Activated T-cell treated with anti-CD3 and anti-CD28 coated beads, Interleukin-2, amount 50 U/mL, for 72 hours (primary cell): ENCODE results near the gene TSC1. TPM values are rescaled to one million over a fixed set of nuclear protein-coding genes. Genes with fewer than 3 reads are reported as not detected.

Experiments used
- ATAC-seq, 2 donors: fragments of 150-1000 bp; cut with Tn5 transposase; replicated peaks in 1 of 2; 2 replicates each; pipeline ENCODE4 v1.10.0; 2021; ENCODE audit warnings: moderate library complexity in 2 of 2, mild to moderate bottlenecking in 1 of 2
- DNase-seq, 2 donors: peaks; one replicate each; pipeline ENCODE4 v3.0.0; 2021 to 2022; ENCODE audit warnings: mixed read lengths in 1 of 2
- H3K27ac Mint-ChIP-seq: one replicate; pipeline ENCODE4 v1.8.0; 2022; ENCODE audit warnings: mild to moderate bottlenecking, moderate library complexity, mixed read lengths
- H3K27me3 Mint-ChIP-seq: one replicate; pipeline ENCODE4 v1.8.0; 2022; ENCODE audit warnings: low read depth, mixed read lengths
- H3K36me3 Mint-ChIP-seq, 2 donors: one replicate each; pipeline ENCODE4 v1.8.0; 2022; ENCODE audit warnings: mixed read lengths in 2 of 2, mild to moderate bottlenecking in 1 of 2; ENCODE audit not compliant: insufficient read depth in 2 of 2
- H3K4me1 Mint-ChIP-seq: one replicate; pipeline ENCODE4 v1.8.0; 2022; ENCODE audit warnings: low read depth, mixed read lengths
- H3K4me3 Mint-ChIP-seq, 2 donors: one replicate each; pipeline ENCODE4 v1.8.0; 2022; ENCODE audit warnings: mild to moderate bottlenecking in 2 of 2, mixed read lengths in 2 of 2, moderate library complexity in 2 of 2
- H3K9me3 Mint-ChIP-seq, 2 donors: one replicate each; pipeline ENCODE4 v1.8.0; 2022; ENCODE audit warnings: mixed read lengths in 2 of 2
- total RNA-seq, 2 donors: library from RNA; stranded (reverse); gene quantifications; one replicate each; pipeline ENCODE4 v1.2.3, GENCODE V29; 2022

TSC1 gene
- total RNA-seq, 2 donors from 2014 or later = 28.8 to 30.2 TPM

DNA sequence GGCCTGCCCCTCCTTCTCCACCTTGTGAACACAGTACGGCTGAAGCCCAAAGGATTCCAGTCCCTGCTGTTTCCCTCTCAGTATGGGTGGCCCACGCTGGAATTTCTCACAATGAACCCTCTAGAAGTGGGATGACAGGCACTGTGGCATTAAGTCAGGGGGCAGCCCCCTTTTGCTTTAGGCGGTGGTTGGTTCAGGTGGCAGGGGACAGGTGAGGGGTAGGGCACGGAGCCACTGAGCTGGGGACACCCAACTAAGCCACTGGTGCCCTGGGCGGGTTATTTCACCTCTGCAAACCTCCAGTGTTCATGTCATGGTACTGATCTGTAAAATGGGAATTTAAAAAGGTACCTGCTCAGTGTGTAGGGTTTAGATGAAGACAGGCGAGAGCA lies 58.1 kb downstream of the TSC1 start:
- H3K27ac Mint-ChIP-seq = no peak overlapping the region
- ATAC-seq = no peak
- no peaks in the 10 kb centered on the region for H3K36me3 Mint-ChIP-seq

DNA sequence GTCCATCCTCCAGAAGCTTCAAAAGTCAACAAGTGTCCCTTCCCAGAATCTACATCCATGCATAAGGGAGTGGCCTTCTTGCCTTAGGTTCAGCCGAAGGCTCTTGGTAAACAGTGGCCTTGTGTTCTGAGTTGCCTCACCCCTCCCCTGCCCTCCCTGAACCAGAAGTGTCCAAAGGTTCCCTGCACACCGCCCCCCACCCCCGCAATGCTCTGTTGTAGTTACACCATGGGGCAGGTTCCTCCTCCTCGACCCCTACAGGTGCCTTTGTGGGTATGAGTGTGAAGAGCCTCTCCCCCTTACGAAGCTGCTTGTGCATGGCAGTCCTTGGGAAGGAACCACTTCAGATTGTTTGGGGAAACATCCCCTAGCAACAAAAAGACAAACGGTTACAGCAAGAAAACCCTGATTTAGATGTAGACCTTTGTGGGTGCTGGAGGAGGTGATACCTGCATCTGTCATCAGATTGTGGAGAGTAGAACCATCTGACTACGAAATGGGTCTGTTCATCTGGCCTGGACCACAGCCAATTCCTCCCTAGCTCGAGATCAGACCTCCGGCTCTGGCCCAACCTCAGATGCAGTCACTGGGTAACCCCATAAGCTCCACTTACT lies 58.6 kb downstream of the TSC1 start:
- no peak overlapping the region for H3K4me3 Mint-ChIP-seq
- peak; percentile 29 to 34 for ATAC-seq
- DNase-seq = no peak
- no peaks in the 10 kb centered on the region for H3K27me3 Mint-ChIP-seq
- no peak overlapping the region for H3K27ac Mint-ChIP-seq
- no peaks in the 10 kb centered on the region for H3K36me3 Mint-ChIP-seq
- H3K9me3 Mint-ChIP-seq = no peaks in the 10 kb centered on the region
- peaks cover 18% of the 10 kb centered on the region for H3K4me1 Mint-ChIP-seq

More for the DNA sequence above, 58.1 kb downstream of the TSC1 start:
- Mint-ChIP-seq H3K27me3 (no peaks in the 10 kb centered on the region), H3K4me1 (peaks cover 18% of the 10 kb centered on the region), H3K4me3 (no peak overlapping the region), H3K9me3 (no peaks in the 10 kb centered on the region)
- DNase-seq = no peak

DNA sequence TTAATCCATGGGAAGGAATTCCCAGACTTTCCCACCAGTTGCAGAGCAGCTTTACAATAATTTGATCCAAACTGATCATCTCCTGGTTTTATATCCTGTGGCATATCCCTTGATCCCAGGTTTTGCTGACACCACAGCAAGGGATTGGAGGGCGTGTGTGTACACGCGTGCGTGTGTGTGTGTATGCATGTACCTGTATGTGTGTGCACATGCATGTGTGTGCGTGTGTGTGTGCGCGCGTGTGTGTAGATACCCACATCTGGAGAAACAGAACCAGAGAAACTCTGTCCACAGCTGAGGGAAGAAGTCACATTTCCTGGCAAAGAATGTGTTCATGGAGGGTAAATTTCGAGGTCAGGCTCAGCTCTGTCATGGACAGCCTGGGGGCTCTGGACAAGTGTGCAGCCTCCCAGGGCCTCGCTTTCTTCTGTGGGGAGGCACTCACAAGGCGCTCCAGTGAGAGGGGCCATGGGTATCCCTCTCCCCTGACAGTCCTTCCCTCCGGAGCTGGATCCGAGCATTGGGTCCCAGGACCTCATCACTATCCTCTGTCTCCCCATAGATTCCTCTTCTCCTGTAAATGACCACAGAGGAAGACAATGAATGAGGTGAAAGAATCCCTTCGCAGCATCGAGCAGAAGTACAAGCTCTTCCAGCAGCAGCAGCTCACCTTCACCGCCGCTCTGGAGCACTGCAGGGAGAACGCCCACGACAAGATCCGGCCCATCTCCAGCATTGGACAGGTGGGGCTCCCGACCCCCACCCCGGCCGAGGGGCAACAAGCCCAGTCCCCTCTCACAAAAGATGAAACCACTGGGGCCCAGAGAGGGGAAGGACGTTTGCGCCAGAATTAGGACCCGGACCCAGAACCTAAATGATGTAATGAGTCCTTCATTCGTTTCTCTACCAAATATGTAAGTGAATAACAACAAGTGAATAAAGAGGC lies 60.8 kb downstream of the TSC1 start:
- no peak for DNase-seq
- Mint-ChIP-seq H3K27ac (no peak overlapping the region), H3K27me3 (no peaks in the 10 kb centered on the region), H3K4me1 (peaks cover 32% of the 10 kb centered on the region), H3K4me3 (no peak overlapping the region), H3K9me3 (no peaks in the 10 kb centered on the region), H3K36me3 (no peaks in the 10 kb centered on the region)
- no peak for ATAC-seq

GRCh38 chr9:132882616-132883015 lies 61.8 kb downstream of the TSC1 start:
- ATAC-seq (no peak), DNase-seq (no peak)
- Mint-ChIP-seq H3K9me3 (no peaks in the 10 kb centered on the region), H3K36me3 (no peaks in the 10 kb centered on the region), H3K4me3 (no peak overlapping the region), H3K4me1 (peaks cover 30% of the 10 kb centered on the region), H3K27me3 (no peaks in the 10 kb centered on the region), H3K27ac (no peak overlapping the region)

DNA sequence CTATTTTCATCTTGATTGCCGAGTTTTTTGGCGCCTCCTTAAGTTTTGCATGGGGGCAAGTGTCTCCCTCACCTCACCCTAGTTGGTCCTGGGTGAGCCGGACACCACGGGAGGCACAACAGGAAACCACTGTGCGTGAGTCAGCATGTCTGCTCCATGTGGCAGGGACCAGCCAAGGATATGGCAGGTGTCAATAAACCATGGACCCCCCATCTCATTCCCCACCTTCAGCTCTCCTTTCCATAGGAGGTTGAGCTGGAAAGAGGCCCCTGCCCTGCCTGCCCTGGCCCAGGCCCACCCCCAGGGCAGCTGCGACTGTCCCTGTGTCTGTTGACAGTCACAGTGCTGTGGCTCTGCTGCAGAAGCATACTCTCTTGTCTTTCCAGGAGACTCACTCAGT lies 62.6 kb downstream of the TSC1 start:
- Mint-ChIP-seq H3K4me1 (peaks cover 30% of the 10 kb centered on the region), H3K27me3 (no peaks in the 10 kb centered on the region), H3K9me3 (no peaks in the 10 kb centered on the region), H3K4me3 (no peak overlapping the region), H3K36me3 (no peaks in the 10 kb centered on the region), H3K27ac (no peak overlapping the region)
- no peak for ATAC-seq
- DNase-seq = no peak

DNA sequence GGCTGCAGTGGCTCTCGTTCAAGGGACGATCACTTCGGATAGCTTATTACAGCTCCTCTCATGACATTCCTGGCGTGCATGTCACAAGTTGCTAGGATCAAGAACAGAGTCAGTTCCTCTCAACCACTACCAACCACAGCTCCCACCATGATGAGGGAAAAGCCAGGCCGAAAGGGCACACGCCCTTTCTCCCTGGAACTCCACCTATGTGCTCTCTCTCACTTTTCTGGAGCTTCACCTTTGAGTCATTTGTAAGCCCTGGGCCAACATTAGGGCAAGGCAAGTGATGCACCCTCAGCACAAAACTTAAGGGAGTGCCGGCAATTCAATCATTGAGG lies 64.1 kb downstream of the TSC1 start:
- Mint-ChIP-seq H3K36me3 (no peaks in the 10 kb centered on the region), H3K4me3 (peak overlapping the region in 1 of 2 donors; percentile 12), H3K4me1 (peaks cover 30% of the 10 kb centered on the region), H3K27me3 (no peaks in the 10 kb centered on the region), H3K9me3 (no peaks in the 10 kb centered on the region), H3K27ac (no peak overlapping the region)
- DNase-seq (no peak), ATAC-seq (no peak)

- H3K27ac Mint-ChIP-seq = peak overlapping the region; percentile 79
- H3K4me3 Mint-ChIP-seq = peak overlapping the region; percentile 81 to 83
- ATAC-seq (no peak), DNase-seq (no peak)
- no peaks in the 10 kb centered on the region for H3K36me3 Mint-ChIP-seq
- no peaks in the 10 kb centered on the region for H3K9me3 Mint-ChIP-seq
- H3K27me3 Mint-ChIP-seq = peaks cover 2% of the 10 kb centered on the region
- peaks cover 30% of the 10 kb centered on the region for H3K4me1 Mint-ChIP-seq
Measured at GRCh38 chr9:132879457-132880323, 64.7 kb downstream of the TSC1 start.

- H3K4me1 Mint-ChIP-seq = peaks cover 30% of the 10 kb centered on the region
- H3K27me3 Mint-ChIP-seq = peaks cover 6% of the 10 kb centered on the region
- peak within 1 kb of the TSS; percentile 79 for H3K27ac Mint-ChIP-seq
- DNase-seq (peak; percentile 41 to 45), ATAC-seq (peak; percentile 43 to 54)
- H3K4me3 Mint-ChIP-seq = peak within 1 kb of the TSS; percentile 81 to 83
- no peaks in the 10 kb centered on the region for H3K36me3 Mint-ChIP-seq
- H3K9me3 Mint-ChIP-seq = no peaks in the 10 kb centered on the region
Measured at GRCh38 chr9:132878695-132879456, 65.5 kb downstream of the TSC1 start, which contains the start of gene SPACA9. TSS of gene SPACA9 (plus strand) at chr9:132878898. CDS start at chr9:132883948, 5,050 bp downstream.

DNA sequence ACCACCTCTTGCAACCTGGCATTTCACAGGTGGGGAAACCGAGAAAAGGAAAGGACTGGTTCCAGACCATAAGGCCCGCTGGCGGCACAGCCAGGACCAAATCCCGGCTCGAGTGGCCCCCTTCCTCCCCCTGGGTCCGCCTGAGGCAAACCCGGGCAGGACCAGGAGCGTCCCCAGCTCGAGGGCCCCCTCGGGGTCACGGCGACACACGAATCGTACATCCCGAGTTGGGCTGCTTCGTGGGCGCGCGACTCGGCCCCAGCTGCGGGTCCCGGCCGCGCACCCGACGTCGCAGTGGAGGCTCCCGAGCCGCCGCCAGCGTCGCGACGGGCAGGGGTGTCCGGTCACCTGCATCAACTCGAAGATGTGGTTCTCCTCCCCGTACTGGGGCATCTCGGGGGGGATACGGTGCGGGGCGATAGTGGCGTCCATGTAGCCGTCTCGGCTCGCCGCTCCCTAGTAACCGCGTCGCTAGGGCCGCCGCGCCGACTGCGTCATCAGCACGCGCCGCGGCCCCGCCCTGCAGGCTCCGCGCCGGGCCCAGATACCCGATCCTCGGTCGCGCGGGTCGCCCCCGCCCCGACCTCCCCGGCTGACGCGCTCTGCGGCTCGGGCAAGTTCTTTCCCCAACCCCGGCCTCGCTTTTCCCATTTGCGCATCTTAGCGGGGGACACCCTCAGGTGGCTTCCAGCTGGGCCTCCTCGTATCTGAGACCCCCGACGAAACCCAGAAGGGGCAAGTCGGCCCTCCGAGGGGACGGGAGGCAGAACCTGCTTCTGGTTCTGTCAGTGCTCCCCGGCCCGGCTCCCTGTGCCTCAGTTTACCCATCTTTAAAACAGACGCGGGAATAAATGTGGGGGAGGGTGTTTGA lies 66.4 kb downstream of the TSC1 start, which contains the start of gene AK8:
Gene AK8 (minus strand): TSS at position 461 of the 871 bp plus-strand sequence. CDS start 29 bp downstream, at position 432.
- peak; percentile 78 to 86 for DNase-seq
- Mint-ChIP-seq H3K9me3 (no peaks in the 10 kb centered on the region), H3K27me3 (peaks cover 6% of the 10 kb centered on the region), H3K4me1 (peaks cover 36% of the 10 kb centered on the region), H3K4me3 (peak within 1 kb of the TSS; percentile 81 to 88), H3K36me3 (no peaks in the 10 kb centered on the region), H3K27ac (peak within 1 kb of the TSS; percentile 79)
- peak; percentile 92 for ATAC-seq

DNA sequence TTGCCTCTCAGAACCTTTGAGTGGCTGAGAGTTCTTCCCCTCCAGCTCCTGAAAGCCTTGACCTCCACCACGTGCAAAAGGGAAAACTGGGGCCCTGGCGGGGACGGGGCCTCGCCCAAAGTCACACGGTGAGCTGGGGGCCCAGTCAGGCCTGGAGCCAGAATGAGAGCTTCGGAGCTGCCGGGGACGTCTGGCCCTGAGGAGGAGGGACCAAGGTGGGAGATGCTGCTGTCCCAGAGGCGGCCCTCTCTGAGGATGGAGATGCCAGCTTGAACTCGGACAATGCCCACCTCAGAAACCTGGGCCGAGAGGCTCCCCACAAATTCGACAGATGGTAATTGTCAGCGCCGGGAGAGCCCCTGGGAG lies 67.0 kb downstream of the TSC1 start:
- Mint-ChIP-seq H3K36me3 (no peaks in the 10 kb centered on the region), H3K27ac (no peak overlapping the region), H3K4me3 (peak overlapping the region; percentile 81 to 88), H3K27me3 (peaks cover 6% of the 10 kb centered on the region), H3K9me3 (no peaks in the 10 kb centered on the region), H3K4me1 (peaks cover 29% of the 10 kb centered on the region)
- DNase-seq = no peak
- no peak for ATAC-seq

DNA sequence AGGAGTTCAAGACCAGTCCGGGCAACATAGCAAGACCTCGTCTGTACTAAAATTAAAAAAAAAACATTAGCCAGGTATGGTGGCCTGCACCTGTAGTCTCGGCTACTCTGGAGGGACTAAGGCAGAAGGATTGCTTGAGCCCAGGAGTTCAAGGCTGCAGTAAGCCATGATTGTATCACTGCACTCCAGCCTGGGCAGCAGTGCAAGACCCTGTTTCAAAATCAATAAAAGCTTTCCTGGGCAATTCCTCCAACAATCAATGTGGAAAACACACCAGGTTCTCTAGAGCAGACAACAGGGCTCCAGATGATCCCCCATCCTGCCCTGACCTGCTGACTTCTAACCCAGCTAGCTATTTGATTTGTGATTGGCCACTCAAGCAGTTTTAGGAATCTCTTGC lies 67.6 kb downstream of the TSC1 start:
- Mint-ChIP-seq H3K4me1 (peaks cover 24% of the 10 kb centered on the region), H3K4me3 (peak overlapping the region; percentile 81 to 88), H3K27me3 (peaks cover 6% of the 10 kb centered on the region), H3K36me3 (no peaks in the 10 kb centered on the region), H3K27ac (no peak overlapping the region), H3K9me3 (no peaks in the 10 kb centered on the region)
- ATAC-seq (no peak), DNase-seq (no peak)
